HEK293T (cell line): ENCODE measurements around the gene RAB27B.

Experiments used
- BHLHE40 ChIP-seq: fragments of 450-650 bp; IDR thresholded peaks from 2 replicates; pipeline ENCODE4 v1.6.1; 2016; ENCODE audit warnings: mild to moderate bottlenecking, moderate library complexity, borderline replicate concordance
- FOXA1 ChIP-seq: fragments of 450-650 bp; IDR thresholded peaks from 2 replicates; pipeline ENCODE4 v1.6.1; 2016; ENCODE audit warnings: mild to moderate bottlenecking
- FOXK2 ChIP-seq: fragments of 450-650 bp; IDR thresholded peaks from 2 replicates; pipeline ENCODE4 v1.6.1; 2016; ENCODE audit warnings: mild to moderate bottlenecking
- NFRKB ChIP-seq: fragments of 450-650 bp; IDR thresholded peaks from 2 replicates; pipeline ENCODE4 v1.6.1; 2016; ENCODE audit warnings: mild to moderate bottlenecking, moderate library complexity
- SP1 ChIP-seq: fragments of 450-650 bp; IDR thresholded peaks from 2 replicates; pipeline ENCODE4 v1.6.1; 2017
- ZNF384 ChIP-seq: fragments of 450-650 bp; IDR thresholded peaks from 2 replicates; pipeline ENCODE4 v1.6.1; 2016

GRCh38 chr18:54867131-54867530, 38.9 kb downstream of the RAB27B start:
- no peak for TF ChIP-seq NFRKB
- TF ChIP-seq FOXA1, result no peak
- TF ChIP-seq ZNF384, result no peak
- TF ChIP-seq SP1, result no peak
- no peak for TF ChIP-seq BHLHE40
- no peak for TF ChIP-seq FOXK2
